ENCODE results near the gene SUSD6.
A peak's percentile ranks its signal among the peaks of the same experiment; 100 is the strongest.

The SUSD6 gene

GRCh38 chr14:69632164-69632563 lies 20.8 kb downstream of the SUSD6 start:
- TF ChIP-seq ZFX (IDR thresholded peaks at IDR 0.05), result no peak
- TF ChIP-seq, protein P1, sequence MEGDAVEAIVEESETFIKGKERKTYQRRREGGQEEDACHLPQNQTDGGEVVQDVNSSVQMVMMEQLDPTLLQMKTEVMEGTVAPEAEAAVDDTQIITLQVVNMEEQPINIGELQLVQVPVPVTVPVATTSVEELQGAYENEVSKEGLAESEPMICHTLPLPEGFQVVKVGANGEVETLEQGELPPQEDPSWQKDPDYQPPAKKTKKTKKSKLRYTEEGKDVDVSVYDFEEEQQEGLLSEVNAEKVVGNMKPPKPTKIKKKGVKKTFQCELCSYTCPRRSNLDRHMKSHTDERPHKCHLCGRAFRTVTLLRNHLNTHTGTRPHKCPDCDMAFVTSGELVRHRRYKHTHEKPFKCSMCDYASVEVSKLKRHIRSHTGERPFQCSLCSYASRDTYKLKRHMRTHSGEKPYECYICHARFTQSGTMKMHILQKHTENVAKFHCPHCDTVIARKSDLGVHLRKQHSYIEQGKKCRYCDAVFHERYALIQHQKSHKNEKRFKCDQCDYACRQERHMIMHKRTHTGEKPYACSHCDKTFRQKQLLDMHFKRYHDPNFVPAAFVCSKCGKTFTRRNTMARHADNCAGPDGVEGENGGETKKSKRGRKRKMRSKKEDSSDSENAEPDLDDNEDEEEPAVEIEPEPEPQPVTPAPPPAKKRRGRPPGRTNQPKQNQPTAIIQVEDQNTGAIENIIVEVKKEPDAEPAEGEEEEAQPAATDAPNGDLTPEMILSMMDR (conservative IDR thresholded peaks at IDR 0.05), result no peak
- no peak overlapping the region for H3K27ac ChIP-seq

GRCh38 chr14:69632593-69633151 lies 21.3 kb downstream of the SUSD6 start:
- H3K27ac ChIP-seq, result no peak overlapping the region

GRCh38 chr14:69633238-69633637 lies 21.8 kb downstream of the SUSD6 start:
- H3K27ac ChIP-seq, result no peak overlapping the region

More at GRCh38 chr14:69632593-69633151, 21.3 kb downstream of the SUSD6 start:
- TF ChIP-seq, protein P1 (conservative IDR thresholded peaks at IDR 0.05), result no peak
- TF ChIP-seq ZFX (IDR thresholded peaks at IDR 0.05), result no peak

DNA sequence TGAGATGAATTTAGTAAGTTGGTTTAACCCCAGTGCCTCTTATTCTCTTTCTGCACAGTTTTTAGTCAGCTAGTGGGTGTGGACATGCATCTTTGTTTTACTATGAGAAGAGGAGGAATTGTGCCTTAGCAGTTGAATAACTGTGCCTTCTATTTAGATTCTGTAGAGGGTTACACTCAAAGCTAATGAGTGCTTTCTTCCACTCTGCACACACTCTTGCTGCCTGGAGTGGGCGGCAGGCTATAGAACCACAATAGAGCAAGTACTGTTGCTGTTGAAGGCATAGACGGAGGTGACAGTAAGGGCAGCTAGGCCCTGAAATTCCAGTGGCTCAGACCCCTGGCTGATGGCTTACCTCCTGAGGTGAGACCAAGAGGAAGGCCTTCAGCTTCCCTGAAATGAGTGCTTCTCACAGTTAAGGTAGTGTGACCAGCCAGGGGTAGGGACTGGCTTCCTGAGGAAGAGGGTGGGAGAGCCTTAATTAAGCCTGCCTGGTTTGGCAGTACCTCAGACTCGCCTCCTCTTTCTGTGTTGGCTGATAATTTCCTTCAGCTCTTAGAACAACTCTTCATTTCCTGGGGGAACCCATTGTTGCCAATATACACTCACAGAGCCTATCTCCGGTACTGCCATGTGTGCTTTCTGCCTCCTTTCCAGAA lies 24.7 kb downstream of the SUSD6 start:
- no peak overlapping the region for H3K27ac ChIP-seq
- TF ChIP-seq ZFX (IDR thresholded peaks at IDR 0.05), result no peak
- TF ChIP-seq, protein P1 (conservative IDR thresholded peaks at IDR 0.05), result no peak

More at GRCh38 chr14:69633238-69633637, 21.8 kb downstream of the SUSD6 start:
- TF ChIP-seq, protein P1 (conservative IDR thresholded peaks at IDR 0.05), result no peak
- TF ChIP-seq ZFX (IDR thresholded peaks at IDR 0.05), result no peak

- TF ChIP-seq, protein P1 (conservative IDR thresholded peaks at IDR 0.05), result no peak
- TF ChIP-seq ZFX (IDR thresholded peaks at IDR 0.05), result no peak
- 0 out of 2 replicates have a peak overlapping the region, but pooled peaks have one; percentile 3 for H3K27ac ChIP-seq
These were observed 25.5 kb downstream of the SUSD6 start for GRCh38 chr14:69636718-69637480.

- H3K27ac ChIP-seq, result 0 out of 2 replicates have a peak overlapping the region, but pooled peaks have one; percentile 3
- no peak for TF ChIP-seq ZFX (IDR thresholded peaks at IDR 0.05)
- TF ChIP-seq, protein P1 (conservative IDR thresholded peaks at IDR 0.05), result no peak
These were observed 26.2 kb downstream of the SUSD6 start for GRCh38 chr14:69637503-69638031.
